Forelimb muscle (tissue), 1 donor: Measurements from ENCODE around the gene TRAPPC4. TPM values are rescaled to one million over a fixed set of nuclear protein-coding genes. Genes with fewer than 3 reads are reported as not detected.
"Not testable (repeated sequence)": the region's sequence is repeated elsewhere in the genome, so short reads cannot be mapped to it uniquely, and the experiment has no call there.

Source experiments
- DNase-seq: peaks from one replicate; pipeline ENCODE4 v3.0.0-alpha.2; 2013; ENCODE audit warnings: low read depth
- polyA plus RNA-seq: library from polyadenylated mRNA; unstranded; fragments of 120-200 nt; gene quantifications from one replicate; pipeline ENCODE4 v1.2.1, GENCODE V29; 2013; ENCODE audit not compliant: insufficient read length

TRAPPC4 gene, protein sequence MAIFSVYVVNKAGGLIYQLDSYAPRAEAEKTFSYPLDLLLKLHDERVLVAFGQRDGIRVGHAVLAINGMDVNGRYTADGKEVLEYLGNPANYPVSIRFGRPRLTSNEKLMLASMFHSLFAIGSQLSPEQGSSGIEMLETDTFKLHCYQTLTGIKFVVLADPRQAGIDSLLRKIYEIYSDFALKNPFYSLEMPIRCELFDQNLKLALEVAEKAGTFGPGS
- polyA plus RNA-seq = 41.5 TPM

DNA sequence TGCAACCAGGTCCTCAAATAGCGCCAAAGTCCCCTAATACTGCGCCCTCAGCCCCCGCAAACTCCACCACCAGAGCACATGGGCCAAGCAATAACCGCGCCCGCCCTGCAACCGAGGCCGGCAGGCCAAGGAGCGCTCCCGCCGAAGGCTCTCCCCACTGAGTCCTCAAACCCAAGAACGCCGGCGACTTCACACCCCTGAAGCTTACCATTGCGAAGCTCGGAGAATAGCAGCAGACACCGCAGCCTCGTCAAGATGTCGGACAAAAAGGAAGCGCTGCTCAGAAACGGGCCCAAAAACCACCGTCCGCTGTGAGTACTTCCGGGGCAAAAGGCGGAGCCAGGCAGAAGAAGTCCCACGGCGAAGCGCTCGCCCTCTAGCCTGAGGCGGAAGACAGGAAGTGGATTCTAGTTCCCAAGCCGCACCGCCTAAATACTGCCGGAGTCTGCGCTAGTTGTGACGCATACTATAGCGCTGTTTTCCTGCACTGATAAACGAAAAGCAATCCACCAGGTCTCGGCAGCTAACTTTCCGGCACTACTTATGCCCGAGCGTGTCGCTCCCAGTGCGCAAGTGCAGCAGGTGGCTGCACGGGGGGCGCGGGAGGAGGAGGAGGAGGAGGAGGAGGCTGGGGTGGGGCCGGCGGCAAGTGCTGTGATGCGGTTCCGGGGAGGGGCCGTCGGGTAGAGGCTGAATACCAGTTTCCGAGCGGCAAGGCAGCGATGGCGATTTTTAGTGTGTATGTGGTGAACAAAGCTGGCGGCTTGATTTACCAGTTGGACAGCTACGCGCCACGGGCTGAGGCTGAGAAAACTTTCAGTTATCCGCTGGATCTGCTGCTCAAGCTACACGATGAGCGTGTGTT lies at the start of gene TRAPPC4, which contains the start of gene RPS25:
Gene TRAPPC4, plus strand, starts transcription at position 693 of the 865 bp plus-strand sequence. Its CDS starts 30 bp downstream, at position 723.
Gene RPS25, minus strand, starts transcription at position 270 of the 865 bp plus-strand sequence. Its CDS starts 59 bp downstream, at position 211.
- DNase-seq = peak; percentile 96

DNA sequence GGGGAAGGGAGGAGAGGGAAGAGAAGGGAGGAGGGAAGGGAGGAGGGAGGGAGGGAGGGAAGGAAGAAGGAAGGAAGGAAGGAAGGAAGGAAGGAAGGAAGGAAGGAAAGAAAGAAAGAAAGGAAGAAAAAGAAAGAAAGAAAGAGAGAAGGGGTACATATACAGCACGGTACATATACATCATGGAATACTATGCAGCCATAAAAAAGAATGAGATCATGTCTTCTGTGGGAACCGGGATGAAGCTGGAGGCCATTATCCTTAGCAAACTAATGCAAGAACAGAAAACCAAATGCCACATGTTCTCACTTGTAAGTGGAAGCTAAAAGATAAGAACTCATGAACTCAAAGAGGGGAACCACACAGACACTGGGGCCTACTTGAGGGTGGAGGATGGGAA lies 49.1 kb upstream of the TRAPPC4 start:
- DNase-seq = not testable (repeated sequence)

DNA sequence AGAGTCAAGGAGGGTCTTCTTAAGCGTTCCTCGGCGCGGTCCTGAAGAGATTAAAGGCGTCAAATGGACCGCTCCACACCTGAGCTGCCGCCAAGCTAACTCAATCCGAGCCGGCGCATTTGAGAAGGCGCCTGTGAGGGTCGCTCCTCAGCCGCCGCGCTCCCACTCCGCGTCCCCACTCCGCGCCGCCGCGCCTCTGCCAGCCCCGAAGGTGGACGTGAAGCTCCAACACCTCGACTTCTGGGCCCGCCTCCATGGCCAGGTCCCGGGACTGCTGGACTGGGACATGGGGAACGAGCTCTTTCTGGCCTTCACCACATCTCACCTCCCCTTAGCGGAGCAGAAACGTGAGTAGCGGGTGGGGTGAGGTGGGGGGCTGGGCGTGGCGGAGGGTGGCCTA lies 46.9 kb upstream of the TRAPPC4 start, which contains the start of gene FOXR1:
Gene FOXR1, plus strand, starts transcription at position 116 of the 400 bp plus-strand sequence. Its CDS starts 171 bp downstream, at position 287.
- DNase-seq = no peak

DNA sequence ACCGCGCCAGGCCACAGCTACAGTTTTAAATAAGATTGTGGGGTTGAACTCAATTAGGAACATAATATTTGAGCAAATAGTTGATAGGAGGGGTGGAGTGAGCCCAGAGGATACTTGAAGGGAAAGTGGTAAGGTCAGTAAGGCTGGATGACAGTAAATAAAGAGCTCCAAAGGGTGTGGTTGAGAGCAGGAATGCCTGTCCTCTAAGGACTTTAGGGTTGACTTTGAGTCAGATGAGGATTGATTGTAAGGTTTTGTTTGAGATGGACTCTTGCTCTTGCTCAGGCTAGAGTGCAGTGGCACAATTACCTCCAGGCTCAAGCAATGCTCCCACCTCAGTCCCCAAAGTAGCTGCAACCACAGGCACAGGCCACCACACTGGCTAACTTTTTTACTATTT lies 44.6 kb upstream of the TRAPPC4 start:
- DNase-seq = no peak

DNA sequence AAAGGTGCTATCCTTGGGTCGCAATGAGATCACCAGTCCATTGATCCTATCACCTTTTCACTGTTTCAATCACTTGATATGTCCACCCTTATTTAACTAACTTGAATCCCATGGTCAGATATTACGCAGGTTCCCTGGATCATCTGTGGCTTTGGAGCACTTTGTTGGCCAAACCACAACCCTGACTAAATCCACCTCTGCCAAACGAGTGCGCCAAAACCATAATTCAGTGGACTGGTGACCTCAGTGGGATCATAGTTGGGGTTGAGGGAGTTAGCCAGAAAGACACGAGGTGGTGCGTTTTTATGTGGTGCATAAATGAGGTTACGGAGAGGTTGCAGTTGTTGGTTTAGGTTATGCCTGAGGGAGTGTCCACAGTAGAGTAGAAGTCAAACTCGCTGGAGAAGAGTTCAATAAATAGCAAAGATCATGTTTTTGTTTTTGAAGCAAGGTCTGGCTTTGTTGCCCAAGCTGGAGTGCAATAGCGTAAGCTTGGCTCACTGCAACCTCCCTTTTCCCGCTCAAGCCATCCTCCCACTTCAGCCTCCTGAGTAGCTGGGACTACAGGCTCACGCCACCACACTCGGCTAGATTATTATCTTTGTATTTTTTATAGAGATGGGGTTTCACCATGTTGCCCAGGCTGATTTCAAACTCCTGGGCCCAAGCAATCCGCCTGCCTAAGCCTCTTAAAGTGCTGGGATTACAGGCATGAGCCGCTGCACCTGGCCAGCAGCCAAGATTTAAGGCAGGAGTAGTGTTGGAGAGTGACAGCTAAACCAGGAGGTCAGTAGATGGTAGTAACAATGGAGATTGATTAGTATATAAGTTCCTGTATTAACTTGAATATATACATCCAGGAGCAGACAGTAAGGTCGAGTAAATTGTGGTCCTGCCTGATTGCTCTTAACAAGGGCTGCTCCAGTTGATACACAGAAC lies 42.5 kb upstream of the TRAPPC4 start:
- no peak for DNase-seq

DNA sequence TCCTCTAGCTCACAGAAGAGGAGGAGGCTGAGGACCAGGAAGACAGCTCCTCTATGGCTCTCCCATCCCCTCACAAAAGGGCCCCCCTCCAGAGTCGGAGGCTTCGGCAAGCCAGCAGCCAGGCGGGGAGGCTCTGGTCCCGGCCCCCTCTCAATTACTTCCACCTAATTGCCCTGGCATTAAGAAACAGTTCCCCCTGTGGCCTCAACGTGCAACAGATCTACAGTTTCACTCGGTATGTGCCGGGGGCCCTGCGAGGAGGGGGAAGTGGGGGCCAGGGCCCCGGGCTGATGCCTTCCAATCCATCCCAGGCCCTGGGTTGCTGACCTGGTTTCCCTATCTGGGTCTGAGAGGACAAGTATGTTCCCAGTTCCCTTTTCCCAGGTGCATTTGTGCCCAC lies 39.1 kb upstream of the TRAPPC4 start:
- DNase-seq = no peak

DNA sequence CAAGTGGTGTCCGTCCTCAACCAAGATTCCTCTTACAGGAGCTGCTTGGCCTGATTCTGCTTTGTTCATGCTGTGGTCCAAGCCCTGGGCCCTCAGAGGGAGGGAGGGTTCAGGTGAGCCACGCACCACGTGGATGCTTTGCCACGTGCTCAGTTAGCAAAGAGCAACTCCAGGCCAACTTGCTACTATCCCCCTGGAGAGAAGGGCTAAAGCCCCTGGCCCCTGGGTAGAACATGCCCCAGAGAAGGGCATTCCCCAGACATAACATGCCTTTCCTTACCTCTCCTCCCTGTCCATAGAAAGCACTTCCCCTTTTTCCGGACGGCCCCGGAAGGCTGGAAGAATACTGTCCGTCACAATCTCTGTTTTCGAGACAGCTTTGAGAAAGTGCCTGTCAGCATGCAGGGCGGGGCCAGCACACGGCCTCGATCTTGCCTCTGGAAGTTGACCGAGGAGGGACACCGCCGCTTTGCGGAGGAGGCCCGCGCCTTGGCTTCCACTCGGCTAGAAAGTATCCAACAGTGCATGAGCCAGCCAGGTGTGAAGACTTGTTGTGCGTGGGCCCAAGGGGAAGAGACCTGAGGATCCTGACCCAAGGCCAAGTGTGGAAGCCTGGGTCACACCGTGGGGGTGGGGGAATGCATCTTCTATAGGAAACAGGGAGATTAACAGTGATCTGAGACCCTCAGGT lies 38.2 kb upstream of the TRAPPC4 start:
- no peak for DNase-seq

DNA sequence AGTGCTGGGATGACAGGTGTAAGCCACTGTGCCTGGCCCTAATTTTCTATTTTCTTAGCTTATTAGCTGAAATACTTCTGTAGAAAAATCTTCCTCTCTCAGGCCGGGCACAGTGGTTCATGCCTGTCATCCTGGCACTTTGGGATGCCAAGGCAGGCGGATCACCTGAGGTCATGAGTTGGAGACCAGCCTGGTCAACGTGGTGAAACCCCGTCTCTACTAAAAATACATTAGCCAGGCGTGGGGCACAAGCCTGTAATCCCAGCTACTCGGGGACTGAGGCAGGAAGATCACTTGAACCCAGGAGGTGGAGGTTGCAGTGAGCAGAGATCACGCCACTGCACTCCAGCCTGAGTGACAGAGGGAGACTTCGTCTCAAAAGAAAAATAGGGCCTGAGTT lies 34.2 kb upstream of the TRAPPC4 start:
- DNase-seq = not testable (repeated sequence)

DNA sequence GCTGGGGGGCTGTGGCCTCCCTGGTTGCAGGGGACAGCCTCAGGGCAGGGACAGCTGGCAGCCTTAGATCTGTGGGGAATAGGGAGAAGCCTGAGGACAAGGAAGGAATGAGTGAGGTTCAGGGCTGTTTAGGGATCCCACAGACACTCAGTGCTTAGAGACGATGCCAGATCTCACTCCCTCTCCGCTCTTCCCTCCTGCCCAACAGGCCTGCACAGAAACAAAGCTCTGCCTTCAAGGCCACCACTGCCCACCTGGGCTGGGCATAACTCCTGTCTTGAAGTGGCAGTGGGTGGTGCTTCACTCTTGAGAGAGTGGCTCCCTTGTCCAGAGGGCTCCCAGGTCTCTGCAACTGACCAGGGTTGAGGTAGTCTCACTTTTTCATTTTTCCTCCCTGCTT lies 33.7 kb upstream of the TRAPPC4 start:
- DNase-seq = no peak

DNA sequence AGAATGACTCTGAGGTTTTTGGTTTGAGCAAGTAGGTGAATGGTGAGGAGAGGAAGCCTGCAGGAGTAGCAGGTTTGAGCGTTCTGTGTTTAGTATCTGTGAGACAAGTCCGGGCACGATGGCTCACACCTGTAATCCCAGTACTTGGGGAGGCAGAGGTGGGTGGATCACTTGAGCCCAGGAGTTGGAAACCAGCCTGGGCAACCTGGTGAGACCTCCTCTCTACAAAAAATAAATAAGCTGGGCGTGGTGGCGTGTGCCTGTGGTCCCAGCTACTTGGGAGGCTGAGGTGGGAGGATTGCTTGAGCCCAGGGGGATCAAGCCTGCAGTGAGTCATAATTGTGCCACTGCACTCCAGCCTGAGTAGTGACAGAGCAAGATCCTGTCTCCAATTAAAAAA lies 30.3 kb upstream of the TRAPPC4 start:
- DNase-seq = no peak

DNA sequence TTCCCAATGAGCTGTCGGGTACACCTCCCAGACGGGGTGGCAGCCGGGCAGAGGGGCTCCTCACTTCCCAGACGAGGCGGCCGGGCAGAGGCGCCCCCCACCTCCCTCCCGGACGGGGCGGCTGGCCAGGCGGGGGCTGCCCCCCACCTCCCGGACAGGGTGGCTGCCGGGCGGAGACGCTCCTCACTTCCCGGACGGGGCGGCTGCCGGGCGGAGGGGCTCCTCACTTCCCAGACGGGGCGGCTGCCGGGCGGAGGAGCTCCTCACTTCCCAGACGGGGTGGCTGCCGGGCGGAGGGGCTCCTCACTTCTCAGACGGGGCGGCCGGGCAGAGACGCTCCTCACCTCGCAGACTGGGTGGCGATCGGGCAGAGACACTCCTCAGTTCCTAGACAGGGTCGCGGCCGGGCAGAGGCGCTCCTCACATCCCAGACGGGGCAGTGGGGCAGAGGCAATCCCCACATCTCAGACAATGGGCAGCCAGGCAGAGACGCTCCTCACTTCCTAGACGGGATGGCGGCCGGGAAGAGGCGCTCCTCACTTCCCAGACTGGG lies 27.0 kb upstream of the TRAPPC4 start:
- not testable (repeated sequence) for DNase-seq

DNA sequence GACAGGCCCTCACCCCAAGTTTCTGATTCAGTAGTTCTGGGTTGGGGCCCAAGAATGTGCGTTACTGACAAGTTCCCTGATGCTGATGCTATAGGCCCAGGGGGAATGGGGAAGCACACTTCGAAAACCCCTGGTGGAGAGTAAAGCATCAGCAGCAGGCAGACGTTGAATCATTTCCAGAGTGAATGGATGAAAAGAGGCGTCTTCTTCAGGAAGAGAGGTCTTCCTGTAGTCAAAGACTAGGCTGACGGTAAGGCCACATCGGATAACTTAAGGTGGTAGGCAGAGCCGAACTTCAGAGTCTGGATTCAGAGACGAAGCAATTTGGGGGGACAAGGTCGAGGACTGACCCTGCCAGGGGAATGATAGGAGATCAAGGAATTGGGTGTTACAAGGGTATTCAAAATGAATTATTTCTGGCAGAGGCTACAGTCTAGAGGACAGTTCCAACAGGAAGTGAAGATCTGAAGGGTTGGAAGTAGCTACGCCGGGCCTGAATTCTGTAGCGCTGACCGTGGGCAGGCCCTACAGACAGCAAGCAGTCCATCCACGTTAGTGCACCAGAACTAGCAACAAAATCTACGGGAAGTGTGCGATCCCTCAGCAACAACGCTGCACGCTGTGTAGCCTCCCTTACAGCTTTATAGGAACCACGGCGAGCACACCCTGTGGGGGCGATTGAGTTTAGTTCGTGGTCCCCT lies 21.5 kb upstream of the TRAPPC4 start:
- no peak for DNase-seq

DNA sequence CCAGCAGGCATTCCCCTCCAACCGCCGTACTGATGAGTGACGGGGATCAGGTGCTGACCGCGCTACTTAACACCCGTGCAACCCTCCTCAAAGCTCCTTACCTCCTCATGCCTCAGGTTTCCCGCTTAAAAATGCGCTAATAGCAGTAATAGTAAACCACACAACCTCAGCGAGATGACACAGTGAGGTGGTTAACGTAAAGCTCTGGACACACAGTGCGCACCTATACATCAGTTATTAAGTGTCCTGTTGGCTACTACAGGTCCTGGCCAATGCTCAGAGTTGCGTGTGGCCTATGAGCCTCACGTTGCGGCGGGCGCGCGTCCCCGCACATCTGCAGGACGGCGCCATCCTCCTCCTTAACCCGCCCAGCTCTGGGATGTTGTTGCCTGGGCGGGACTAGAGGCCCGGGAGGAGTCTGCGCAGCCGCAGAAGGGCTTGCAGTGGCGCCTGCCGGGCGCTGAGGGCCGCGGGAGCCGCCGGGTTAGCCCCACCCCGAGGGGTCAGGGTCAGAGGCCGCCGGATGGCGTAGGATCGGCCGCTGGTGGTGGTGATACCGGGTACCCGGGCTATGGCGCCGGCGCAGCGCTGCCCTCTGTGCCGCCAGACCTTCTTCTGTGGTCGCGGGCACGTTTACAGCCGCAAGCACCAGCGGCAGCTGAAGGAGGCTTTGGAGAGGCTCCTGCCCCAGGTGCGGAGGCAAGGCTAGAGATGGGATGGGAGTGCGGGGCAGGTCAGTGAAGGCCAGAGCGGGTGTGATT lies 20.8 kb upstream of the TRAPPC4 start, which contains the start of gene CENATAC:
Gene CENATAC, plus strand, starts transcription at position 512 of the 761 bp plus-strand sequence. Its CDS starts 60 bp downstream, at position 572.
- DNase-seq = peak; percentile 74

DNA sequence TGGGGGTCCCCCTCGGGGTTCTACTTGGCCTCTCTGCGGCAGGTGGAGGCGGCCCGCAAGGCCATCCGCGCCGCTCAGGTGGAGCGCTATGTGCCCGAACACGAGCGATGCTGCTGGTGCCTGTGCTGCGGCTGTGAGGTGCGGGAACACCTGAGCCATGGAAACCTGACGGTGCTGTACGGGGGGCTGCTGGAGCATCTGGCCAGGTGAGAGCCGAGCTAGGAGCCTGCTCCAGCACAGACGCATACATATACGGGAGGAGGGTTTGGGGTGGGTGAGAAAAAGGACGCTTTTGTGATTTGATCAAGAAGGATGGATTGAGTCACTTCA lies 20.2 kb upstream of the TRAPPC4 start:
- no peak for DNase-seq

DNA sequence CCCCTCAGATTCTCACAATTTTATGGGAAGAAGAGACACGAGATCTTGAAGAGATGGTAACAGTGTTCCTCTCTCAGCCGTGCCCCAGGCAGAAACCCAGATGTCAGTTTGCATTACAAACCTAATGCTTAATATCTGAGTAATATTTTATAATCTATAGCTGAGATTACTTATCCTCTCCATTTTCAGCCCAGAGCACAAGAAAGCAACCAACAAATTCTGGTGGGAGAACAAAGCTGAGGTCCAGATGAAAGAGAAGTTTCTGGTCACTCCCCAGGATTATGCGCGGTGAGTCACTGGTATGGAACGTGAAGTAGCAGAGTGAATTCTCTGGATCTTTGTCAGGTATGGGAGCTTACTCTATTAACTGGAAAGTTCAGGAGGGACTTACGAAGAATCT lies 19.7 kb upstream of the TRAPPC4 start:
- no peak for DNase-seq

DNA sequence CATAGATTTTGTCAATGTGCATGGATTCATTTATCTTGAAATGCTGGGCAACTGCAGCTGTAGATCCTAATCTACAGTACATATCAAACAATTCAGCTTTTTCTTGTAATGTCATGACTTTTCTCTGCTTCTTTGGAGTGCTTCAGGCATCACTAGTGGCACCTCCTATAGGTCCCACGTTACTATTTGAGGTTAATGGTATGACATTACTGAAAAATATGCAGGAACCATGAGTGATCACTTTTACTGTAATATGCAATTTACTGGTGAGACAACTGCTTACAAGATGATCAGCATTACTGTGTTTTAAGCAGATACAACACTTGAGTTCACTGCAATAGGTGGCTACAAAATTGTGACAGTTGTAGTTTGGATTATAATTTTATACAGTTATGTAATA lies 17.7 kb upstream of the TRAPPC4 start:
- no peak for DNase-seq

DNA sequence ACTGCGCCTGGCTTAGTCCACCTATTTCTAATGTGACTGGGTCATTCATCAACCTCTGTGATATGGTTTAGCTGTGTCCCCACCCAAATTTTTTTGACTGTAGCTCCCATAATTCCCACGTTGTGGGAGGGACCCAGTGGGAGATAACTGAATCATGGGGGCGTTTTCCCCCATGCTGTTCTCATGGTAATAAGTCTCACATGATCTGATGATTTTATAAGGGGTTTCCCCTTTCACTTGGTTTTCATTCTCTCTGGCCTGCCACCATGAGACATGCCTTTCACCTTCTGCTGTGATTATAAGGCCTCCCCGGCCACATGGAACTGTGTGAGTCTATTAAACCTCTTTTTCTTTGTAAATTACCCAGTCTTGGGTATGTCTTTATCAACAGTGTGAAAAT lies 11.9 kb upstream of the TRAPPC4 start:
- no peak for DNase-seq

DNA sequence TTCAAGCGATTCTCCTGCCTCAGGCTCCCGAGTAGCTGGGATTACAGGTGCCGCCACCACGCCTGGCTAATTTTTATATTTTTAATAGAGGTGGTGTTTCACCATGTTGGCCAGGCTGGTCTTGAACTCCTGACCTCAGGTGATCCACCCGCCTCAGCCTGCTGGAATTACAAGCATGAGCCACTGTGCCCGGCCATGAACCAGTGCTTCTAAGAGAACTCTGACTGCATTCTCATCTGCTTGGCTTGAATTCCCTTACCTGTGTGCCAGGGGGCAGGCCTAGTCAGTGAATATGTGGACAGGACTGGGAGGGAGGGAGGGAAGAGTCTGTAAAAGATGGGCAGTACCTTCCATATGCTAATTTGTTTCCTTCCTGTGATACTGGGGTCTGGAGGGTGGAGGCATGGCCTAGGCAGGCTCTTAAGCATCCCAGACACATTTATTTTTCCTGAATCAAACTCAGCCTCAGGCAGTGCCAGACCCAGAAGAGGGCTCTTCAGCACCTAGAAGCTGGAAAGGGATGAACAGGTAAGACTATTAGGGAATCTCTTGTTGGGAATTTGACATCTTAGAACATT lies 7.0 kb upstream of the TRAPPC4 start:
- no peak for DNase-seq

DNA sequence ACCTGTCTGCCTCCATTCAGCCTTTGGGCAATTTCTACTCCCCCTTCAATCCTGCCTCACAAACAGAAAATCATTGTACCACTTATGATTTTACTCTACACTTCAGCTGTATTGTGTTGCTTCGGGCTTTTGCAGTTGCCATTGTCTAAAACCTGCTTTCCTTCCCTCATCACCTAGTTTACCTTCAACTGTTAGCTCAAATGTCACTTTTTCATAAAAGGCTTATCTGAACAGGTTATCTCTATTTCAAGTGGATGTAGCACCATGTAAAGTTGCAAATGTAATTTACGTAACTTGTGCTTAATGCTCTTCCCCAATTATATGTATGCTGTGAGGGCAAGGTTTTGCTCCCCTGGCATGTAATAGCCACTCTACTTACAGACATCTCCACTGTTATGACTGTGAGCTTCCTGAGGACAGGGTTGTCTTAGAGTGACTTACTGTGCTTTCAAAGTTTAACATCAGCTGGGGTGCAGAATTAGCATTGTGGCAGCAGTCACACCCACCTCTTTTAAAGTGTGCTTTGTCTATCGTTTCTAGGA lies 5.9 kb upstream of the TRAPPC4 start:
- no peak for DNase-seq
